22Rv1 (cell line): ENCODE results near the gene STBD1.

Source experiments
- H3K27ac ChIP-seq: fragments of 450-650 bp; 2 replicates; pipeline ENCODE4 v1.5.1; 2017
- CTCF ChIP-seq: fragments of 450-650 bp; IDR thresholded peaks from 2 replicates; pipeline ENCODE4 v1.5.1; 2017; ENCODE audit warnings: mild to moderate bottlenecking
- ZFX ChIP-seq: fragments of 450-650 bp; IDR thresholded peaks from 2 replicates; pipeline ENCODE4 v1.6.1; 2017; ENCODE audit warnings: antibody characterized with exemption, borderline replicate concordance

The STBD1 gene

DNA sequence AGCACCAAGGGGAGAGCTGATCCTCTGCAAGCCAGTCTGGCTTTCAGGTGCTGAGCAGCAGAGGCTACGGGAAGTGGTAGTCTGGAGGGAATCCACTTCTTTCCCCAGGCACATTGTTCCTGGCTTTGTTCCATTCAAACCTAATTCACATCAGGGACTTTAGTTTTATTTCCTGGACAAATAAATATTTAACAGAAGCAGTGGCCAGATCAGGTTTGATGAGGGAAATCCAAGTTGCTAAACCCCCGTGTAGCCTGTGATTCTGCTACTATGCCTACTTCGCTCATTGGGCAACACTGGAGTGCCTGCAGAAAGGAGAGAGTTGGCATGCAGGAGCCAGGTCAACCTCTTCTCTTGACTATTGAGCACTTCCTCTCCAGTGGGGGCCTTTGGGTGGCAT, 13.8 kb upstream of the STBD1 start:
- H3K27ac ChIP-seq = no peak overlapping the region
- no peak for TF ChIP-seq CTCF
- no peak for TF ChIP-seq ZFX

GRCh38 chr4:76293772-76294171, 12.8 kb upstream of the STBD1 start:
- H3K27ac ChIP-seq = no peak overlapping the region
- TF ChIP-seq ZFX = no peak
- TF ChIP-seq CTCF = no peak

GRCh38 chr4:76296286-76296820, 10.2 kb upstream of the STBD1 start:
- TF ChIP-seq CTCF (no peak), ZFX (no peak)
- H3K27ac ChIP-seq = no peak overlapping the region

- no peak overlapping the region for H3K27ac ChIP-seq
- TF ChIP-seq CTCF (no peak), ZFX (no peak)
Measured at GRCh38 chr4:76298227-76298626, 8.3 kb upstream of the STBD1 start.

DNA sequence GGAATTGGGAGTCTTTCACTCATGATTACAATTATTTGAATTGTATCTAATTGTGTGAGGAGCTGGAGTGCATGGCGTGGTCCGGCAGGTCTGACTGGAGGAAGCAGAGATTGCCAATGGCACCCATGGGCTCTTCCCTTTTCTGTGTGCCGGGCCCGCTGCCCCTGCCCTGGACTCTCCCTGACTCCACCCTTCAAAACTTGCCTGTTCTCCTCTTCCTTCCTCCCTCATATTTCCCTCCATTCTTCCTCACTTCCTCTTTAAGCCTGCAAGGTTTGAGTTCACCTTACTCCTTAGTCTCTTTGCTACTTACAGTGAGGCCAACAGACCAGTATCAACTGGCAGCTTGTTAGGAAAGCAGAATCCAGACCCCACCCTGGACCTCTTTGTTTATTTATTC, 6.5 kb upstream of the STBD1 start:
- no peak for TF ChIP-seq ZFX
- no peak for TF ChIP-seq CTCF
- H3K27ac ChIP-seq = no peak overlapping the region

GRCh38 chr4:76301068-76301774, 5.3 kb upstream of the STBD1 start:
- H3K27ac ChIP-seq = peak overlapping the region; percentile 61
- no peak for TF ChIP-seq CTCF
- TF ChIP-seq ZFX = no peak

- no peak for TF ChIP-seq CTCF
- peak overlapping the region; percentile 61 for H3K27ac ChIP-seq
Measured at GRCh38 chr4:76301775-76302162, 4.8 kb upstream of the STBD1 start.
